HG03280 (cell line): ENCODE measurements around the gene DDX39B.

Source experiments
- ATAC-seq: cut with Tn5 transposase; IDR thresholded peaks from one replicate; pipeline ENCODE4 v1.9.1; 2021; ENCODE audit warnings: mild to moderate bottlenecking, moderate library complexity; ENCODE audit not compliant: unreplicated experiment

The DDX39B gene

DNA sequence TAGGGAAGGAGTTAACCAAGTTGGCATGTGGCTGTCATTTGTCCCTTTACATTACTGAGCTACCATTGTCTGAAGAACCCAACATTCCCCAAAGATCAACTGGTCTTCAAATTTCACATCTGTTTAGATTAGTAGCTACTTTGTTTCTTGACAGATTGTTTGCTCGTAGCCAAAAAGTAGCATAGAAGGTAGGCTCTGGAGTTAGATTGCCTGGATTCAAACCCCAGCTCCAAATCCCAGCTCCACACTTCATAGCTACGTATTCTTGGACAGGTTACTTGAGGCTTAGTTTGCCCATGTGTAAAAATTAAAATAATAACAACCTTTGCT lies 6.7 kb upstream of the DDX39B start:
- ATAC-seq: no peak

DNA sequence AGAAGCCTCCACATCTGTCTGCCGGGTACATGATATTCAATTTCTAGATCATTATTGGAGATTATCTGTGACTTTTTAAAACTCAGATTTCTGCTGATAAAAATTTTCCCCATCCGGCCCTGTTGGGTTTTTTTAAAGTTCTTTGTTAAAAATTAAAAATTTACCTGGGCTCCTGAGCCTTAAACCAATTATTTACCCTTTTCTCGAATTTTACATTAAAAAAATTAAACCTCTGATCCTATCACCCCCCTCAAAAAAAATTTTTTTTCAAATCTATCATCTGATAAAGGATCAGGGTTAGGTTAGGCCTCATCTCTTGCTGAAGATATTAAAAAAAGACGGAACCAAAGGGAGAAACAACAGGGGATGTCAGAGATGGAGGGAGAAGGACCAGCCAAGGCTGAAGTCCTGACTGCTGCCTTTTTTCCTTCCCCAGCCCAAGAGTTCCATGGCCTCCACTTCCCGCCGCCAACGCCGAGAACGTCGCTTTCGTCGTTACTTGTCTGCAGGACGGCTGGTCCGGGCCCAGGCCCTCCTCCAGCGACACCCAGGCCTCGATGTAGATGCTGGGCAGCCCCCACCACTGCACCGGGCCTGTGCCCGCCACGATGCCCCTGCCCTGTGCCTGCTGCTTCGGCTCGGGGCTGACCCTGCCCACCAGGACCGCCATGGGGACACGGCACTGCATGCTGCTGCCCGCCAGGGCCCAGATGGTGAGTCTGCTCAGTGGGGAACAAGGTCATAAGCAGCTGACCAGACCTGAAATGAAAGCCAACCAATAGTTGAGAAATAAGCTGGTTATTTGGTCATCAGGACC lies 6.1 kb upstream of the DDX39B start:
- no peak for ATAC-seq

DNA sequence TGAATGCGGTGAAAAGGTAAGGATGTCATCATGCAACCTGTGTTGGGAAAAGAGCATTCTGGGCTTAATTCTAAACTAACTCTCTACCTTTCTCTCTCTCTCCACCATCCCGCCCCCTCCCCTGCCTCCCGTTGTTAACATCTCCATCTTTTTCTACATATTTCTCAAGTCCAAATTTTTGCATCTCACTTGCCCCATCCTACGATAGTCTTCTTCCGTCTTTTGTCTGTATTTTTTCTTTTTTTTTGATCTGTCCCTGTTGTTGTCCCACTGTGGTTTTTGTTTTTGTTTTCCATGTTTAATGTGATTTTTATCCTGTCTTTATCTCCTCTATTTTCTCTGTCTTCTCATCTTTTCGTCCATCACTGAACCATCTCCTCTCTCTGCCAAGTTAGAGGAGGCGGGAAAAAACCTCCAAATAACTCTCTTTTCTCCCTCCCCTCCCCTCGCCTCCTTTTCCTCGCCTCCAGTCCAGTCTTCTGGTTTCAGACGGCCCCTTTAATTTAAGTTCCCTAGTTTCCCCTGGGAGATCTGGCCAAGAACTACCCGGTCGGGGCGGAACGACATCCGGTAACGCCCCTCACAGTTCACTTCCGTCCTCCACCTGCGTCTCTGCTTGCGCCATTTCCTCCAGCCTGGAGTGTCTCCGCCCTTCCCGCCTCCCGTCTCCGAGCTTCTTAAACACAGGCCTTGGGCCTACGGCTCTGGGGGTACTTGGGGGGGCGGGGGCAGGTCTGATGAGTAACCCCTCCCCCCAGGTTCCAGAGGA lies 5.3 kb upstream of the DDX39B start, which contains the start of gene NFKBIL1:
NFKBIL1 (plus strand) TSS at position 651 of the 769 bp plus-strand sequence; CDS start at position 738, 87 bp downstream.
- ATAC-seq: peak; percentile 63

DNA sequence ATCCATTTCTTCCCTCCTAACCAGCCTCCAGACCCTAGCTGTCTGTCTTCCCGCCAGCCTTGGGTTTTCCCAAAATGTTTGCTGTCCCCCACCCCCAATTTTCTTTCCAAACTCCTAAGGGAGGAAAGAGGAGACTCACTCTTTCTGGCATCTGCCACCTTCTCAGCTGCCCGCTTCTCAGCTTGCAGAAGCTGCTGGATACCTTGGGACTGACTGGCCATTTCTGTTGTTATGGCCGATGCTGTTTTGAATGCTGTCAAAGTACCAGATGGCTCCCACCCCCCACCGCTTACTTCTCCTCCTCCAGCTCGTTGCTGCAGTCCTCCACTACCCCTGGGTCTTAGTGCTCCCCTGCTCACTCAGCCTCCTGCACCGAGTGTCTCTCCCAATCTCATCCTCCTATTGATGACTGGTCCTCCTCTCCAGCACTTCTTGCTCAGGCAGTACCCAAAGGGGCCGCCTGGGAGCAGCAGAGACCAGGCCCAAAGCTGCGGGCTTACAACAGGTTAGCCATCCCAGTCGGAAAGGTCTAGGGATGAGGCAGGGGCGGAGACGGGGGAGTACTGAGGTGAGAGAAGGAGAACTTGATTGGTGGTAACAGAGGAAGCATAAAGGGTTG lies 4.6 kb upstream of the DDX39B start, which contains the start of gene ATP6V1G2:
ATP6V1G2 (minus strand) TSS at position 270 of the 619 bp plus-strand sequence; CDS start at position 221, 49 bp downstream.
- ATAC-seq: peak; percentile 49

DNA sequence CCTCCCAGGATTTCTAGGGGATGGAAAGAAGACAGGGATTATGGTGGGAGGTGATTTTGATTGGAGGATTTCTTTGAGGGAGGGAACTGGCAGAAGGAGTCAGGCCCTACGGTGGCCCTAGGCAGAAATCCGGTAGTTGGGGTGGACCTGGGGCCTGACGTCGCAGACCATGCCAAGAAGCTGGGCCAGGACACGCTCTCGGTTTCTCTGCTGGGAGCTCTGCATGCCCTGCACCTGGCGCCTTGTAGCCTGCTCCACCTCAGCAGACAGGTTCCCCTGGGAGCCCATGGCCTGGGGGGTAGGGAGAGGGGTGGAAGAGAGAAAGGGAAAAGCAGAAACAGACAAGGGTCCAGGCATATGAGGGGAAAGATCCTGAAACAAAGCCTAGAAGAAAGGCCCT lies 3.5 kb upstream of the DDX39B start:
- ATAC-seq: no peak

DNA sequence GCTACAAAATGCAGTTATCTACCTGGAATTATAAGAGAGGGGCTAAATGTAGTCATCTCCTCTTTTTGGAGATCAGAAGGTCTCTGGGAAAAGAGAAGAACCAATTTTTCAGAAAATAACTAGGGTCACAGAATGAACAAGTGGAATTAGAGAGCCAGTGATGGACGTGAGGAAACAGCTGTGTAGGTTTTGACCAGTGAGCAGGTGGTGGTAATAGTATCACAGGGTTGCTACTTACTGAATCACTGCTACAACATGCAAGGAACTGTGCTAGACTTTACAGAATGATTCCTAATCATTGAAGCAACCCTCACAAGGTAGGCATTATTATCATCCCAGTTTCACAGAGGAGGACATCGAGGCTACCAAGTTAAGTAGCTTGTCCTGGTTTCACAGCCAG lies 2.9 kb upstream of the DDX39B start:
- no peak for ATAC-seq

DNA sequence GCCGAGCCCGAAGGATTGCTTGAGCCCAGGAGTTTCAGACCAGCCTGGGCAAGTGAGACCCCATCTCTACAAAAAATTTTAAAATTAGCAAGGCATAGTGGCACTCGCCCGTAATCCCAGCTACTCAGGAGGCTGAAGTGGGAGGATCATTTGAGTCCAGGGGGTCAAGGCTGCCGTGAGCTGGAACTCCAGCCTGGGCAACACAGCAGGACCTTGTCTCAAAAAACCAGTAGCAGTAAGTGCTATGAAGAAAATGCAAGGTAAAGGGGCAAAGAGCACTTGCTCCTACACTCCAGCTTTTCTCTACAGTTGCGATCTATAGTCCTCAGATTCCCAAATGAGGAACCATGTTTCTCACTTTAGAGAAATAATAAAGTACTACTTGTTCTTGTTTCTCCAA lies 1.8 kb upstream of the DDX39B start:
- no peak for ATAC-seq

DNA sequence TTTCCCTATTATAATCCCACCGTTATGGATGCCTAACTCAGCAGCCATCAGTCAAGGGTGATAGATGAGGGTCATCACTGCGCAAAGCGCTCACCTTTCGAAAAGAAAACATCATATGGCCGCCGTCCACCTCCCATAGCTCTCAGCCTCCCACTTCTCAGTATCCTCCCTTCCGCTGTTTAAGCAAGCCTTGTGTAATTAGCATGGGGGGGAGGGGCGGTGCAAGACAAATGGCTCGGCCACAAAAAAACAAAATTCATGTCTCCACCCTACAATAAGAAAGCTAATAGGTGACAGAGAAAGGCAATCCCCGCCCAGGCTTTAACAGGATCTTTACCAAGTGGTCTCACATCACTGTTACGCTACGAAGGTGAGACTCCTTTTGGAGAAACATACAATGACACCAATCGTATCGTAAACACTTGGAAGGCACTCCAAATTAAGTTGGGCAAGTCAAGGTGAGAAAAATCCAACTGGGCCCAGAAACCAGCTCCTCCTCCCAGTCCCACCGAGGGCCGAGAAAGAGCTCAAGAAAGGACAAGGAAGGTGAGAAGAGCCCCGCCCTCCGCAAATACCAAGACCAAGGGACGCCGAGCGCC lies 645 bp downstream of the DDX39B start:
- no peak for ATAC-seq

DNA sequence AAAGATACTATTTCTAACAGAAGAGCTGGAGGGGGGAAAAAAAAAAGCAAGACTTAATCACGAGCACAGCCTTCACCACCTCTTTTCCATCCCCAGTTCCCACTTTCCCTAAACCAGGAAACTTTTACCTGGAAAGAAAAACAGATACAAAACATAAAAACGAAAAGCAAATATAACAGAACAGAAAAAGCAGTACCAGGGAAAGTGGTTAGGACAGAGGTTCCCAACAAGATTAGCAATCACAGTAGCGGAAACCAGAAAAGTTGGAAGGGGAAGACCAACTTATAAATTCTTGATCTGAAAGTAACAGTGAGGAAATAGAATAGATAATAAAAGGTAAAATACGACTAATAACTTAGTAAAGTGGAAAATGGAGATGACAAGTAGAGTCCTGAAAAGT lies 1.2 kb downstream of the DDX39B start:
- ATAC-seq: no peak

DNA sequence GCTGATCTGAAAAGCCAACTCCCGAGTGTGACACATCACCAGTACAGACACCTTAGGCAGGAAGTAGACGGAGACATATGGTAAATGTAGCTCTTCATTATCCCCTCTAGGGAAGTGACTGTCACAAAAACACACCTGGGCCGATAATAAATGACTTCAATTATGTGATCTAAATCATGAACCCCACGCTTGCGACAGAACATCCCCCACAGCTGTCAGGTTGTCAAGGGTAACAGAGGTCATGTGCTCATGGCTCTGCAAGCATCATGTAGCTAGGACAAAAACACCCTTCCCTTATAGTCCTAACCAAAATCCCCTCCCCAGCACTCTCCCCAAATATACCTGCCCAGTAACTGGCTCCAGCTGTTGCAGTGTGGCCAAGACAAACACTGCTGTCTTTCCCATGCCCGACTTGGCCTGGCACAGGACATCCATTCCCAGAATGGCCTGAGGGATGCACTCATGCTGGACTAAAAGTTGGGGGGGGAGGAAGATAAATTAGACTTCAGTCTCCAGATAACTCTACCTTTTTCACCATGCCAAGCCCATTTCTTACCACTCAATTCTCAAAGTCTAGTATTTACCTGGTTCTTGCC lies 2.9 kb downstream of the DDX39B start:
- ATAC-seq: no peak

DNA sequence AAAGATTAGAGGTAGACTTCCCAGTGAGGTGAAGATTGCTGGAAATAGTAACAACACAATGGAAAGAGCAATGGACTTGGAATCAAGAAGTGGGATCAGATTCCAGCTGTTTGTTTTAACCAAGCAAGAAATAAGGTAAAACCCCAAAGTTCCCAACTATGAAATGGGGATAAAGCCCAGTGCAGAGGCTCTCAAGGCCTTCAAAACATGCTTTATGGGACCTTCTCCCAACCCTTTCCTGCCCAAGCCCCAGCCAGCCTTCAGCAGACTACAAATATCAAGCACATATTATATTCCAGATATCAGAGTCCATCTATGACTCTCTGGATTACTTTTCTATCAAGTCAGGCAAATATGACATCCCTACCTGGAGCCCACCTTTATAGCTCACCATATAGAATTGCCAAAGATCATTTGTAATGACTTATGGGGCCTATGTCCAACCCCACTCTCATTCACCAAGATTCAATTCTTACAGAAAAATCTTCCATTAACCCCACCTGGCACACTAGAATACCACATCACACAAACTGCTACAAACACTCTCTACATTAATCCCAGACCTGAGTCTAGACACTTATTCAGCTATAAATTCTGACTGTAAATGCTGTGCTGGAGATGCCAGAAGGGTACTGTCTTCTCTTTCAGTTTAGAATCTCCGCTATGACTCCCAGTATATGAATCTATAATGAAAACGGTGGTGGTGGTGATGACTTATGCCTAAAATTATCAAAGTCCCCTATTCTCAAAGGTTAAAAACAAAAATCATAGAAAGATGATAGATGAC lies 6.1 kb downstream of the DDX39B start:
- no peak for ATAC-seq

DNA sequence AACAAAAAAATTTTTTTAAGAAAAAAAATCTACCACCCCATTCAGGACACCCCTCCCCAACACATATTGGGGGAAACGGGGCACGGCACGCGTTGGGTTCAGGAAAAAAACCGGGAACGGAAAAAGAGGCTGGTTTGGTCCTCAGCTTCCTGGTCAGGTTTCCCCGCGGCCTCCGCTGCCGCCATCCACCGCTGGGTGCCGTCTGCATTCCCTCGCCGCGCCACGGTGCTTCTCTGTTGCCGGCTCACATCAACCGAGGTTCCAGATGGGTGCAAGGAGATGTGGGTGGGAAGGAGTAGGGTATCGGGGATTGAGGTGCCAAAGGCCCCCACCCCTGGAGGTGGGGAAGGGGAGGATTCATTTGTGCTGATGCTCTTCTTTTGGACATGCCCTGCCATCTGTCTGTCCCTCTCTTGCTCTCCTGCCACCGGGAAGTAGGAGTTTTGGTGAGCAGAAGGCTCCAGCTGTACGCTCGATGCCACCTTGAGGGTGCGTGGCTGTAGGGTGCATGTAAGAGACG lies 7.2 kb downstream of the DDX39B start:
- no peak for ATAC-seq

DNA sequence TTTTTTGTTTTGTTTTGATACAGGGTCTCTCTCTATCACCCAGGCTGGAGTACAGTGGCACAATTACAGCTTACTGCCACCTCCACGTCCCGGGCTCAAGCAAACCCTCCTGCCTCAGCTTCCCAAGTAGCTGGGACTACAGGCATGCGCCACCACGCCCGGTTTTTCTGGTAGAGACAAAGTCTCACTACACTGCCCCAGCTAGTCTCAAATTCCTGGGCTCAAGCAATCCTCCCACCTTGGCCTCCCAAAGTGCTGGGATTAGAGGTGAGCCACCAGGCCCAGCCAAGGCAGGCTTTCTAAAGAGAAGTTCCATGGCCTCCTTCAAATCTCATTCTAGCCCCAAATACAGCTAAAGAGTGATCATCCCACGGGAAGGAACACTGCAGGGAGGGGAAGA lies 7.8 kb downstream of the DDX39B start:
- no peak for ATAC-seq

DNA sequence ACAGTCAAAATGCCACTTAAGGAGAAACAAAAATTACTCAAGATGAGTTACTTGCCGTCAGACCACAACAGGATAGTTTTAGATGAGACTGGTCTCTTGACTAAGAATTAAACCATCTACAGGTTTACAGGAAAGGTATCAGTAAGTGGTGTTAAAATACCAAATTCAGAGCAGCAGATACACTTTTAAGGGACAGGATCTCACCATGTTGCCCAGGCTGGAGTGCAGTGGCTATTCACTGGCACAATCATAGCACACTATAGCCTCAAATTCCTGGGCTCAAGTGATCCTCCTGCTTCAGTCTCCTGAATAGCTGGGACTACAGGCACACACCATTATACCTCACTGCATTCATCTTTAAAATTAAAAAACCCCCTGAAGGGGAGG lies 8.4 kb downstream of the DDX39B start:
- ATAC-seq: no peak

DNA sequence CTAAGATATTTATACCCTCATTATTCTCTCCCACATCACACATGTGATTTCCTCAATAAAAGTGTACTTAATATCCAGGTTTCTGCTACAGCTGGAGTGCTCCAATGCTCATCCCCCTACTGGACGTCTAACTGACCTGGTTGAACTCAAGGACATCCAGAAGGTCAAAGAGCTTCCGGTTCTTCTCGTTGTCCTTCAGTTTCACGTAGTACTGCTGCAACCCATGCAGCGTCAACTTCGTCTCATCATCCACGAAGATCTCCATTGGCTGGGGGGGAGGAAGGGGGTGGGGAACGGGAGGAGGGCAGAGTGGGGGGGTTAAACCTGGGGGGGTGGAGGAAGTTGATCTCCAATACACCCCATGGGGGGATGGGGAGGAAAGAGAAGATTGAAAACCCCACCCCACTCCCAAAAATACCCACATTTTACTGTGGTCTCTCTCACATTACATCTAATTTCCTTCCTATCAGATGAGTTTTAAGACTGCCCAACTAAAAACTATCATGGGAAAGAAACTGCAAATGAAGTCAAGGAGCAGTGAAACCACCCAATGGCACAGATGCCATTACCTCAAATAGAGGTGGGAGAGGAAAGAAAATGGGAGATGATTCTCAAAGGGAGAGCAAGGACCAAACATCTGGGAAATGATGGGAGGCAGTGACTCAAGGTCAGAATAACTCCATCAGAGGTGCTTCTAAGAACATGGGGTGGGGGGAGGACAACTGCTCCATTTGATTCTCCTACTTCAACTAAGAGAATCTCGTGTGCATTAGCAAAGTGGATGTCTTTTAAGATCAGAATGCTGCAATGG lies 9.0 kb downstream of the DDX39B start:
- no peak for ATAC-seq

DNA sequence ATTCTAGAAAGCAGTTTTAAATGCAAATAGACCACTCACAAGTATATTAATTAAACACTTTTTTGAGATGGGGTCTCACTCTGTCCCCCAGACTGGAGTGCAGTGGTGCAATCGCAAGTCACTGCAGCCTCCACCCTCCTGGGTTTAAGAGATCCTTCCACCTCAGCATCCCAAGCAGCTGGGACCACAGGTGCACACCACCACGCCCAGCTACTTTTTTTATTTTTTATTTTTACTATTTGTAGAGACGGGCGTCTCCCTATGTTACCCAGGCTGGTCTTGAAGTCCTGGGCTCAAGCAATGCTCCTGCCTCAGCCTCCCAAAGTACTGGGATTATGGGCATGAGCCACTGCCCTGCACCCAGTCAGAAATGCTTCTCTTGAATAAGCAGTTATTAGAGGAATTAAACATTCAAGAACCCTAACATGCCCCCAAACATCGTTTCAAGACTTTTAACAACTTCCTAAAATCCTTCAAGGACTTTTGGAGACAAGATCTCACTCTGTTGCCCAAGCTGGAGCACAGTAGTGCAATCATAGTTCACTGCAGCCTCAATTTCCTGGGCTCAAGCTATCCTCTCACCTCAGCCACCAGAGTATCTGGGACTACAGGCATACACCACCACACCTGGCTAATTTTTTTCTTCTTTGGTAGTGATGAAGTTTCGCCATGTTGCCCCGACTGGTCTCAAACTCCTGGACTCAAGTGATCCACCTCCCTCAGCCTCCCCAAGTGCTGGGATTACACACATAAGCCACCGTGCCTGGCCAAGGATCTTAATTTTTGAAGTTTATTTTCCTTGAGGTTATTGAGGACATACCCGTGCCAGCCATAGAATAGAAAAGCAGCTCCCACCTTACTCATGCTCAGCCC lies 9.8 kb downstream of the DDX39B start:
- ATAC-seq: no peak

DNA sequence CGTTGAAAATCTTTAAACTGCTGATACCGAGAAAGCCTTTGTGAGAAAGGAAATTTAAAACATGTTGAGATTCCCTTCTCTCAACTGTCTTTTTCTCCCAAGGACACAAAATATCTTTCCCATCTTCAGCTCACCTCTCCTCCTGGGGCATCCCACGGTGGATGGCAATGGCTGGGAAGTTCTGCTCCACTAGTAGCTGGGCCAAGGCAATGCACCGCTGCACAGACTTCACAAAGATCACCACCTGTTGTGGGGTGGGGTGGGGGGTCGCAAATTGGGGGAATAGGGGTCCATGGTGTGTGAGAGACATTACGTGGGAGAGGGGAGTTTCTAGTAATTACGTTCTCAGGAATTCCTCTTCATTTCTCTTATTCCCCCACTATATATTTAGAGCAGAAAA lies 10.6 kb downstream of the DDX39B start:
- no peak for ATAC-seq

DNA sequence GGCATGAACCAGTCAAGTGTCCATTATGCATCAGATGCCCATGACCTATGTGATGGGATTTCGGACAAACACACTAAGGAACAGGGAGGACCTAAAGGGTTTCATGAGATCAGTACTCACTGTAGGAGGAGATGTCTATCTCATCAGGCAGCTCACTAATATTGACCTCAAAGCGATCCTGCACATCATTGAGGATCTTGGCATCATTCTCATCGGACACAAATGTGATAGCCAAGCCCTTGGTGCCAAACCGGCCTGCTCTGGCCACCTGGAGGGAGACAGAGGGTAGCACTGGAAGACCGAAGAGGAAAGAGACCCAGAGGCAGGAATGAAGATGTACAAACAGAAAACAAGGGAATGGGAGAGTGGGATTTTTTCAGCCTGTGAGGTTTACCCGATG lies 11.1 kb downstream of the DDX39B start:
- ATAC-seq: no peak
